Fibroblast of mammary gland (primary cell): Measurements from ENCODE around the gene RPS6KC1.

Experiments
- DNase-seq: peaks from one replicate; pipeline ENCODE4 v3.0.0-alpha.2; 2010; ENCODE audit warnings: low read depth
- H3K4me3 ChIP-seq: 2 replicates; pipeline ENCODE4 v1.5.1; 2011; ENCODE audit warnings: low read depth, mild to moderate bottlenecking, low read length, moderate library complexity; ENCODE audit not compliant: control insufficient read depth
- CTCF ChIP-seq: conservative IDR thresholded peaks from 2 replicates; pipeline ENCODE4 v1.5.1; 2011; ENCODE audit warnings: low read depth, low read length, inconsistent platforms; ENCODE audit not compliant: control insufficient read depth, insufficient read depth

RPS6KC1 gene

GRCh38 chr1:213127074-213127473, 76.0 kb downstream of the RPS6KC1 start:
- TF ChIP-seq CTCF = no peak
- DNase-seq = peak; percentile 63
- no peak overlapping the region for H3K4me3 ChIP-seq

GRCh38 chr1:213131851-213132655, 81.0 kb downstream of the RPS6KC1 start:
- no peak overlapping the region for H3K4me3 ChIP-seq
- peak; percentile 13 for TF ChIP-seq CTCF
- DNase-seq = no peak

- H3K4me3 ChIP-seq = no peak overlapping the region
- no peak for TF ChIP-seq CTCF
- DNase-seq = peak; percentile 49
These were observed 84.5 kb downstream of the RPS6KC1 start for GRCh38 chr1:213135572-213135971.

GRCh38 chr1:213136190-213136917, 85.3 kb downstream of the RPS6KC1 start:
- no peak for TF ChIP-seq CTCF

GRCh38 chr1:213138391-213138790, 87.3 kb downstream of the RPS6KC1 start:
- TF ChIP-seq CTCF = no peak
- no peak for DNase-seq
- H3K4me3 ChIP-seq = no peak overlapping the region

More at GRCh38 chr1:213136190-213136917, 85.3 kb downstream of the RPS6KC1 start:
- no peak overlapping the region for H3K4me3 ChIP-seq
- no peak for DNase-seq

GRCh38 chr1:213138892-213139291, 87.9 kb downstream of the RPS6KC1 start:
- no peak for TF ChIP-seq CTCF
- no peak overlapping the region for H3K4me3 ChIP-seq
- peak; percentile 49 for DNase-seq
